ENCODE data around the gene DNAAF8.

DNA sequence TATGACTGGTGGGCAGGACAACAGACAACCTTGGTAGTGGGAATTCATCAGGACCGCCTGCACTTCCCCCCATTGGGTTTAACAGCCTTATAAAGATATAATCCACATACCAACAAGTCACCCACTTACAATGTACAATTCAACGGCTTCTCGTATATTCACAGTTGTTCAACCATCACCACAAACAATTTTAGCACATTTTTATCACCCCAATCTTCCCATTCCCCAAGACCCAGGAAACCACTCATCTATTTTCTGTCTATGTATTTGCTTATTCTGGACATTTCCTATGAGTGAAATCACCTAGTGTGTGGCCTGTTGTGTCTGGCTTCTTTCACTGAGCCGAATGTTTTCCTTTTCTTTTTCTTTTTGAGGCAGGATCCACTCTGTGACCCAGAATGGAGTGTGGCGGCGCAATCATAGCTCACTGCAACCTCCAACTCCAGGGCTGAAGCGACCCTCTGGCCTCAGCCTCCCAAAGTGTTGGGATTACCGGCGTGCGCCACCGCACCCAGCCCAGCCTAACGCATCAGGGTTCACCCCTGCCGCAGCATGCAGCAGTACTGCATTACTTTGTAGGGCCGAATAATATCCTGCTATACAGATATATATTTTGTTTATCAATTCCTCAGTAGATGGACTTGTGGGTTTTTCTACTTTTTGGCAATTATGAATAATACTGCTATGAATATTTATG lies 11.1 kb upstream of the DNAAF8 start:
- TF ChIP-seq, protein P1, sequence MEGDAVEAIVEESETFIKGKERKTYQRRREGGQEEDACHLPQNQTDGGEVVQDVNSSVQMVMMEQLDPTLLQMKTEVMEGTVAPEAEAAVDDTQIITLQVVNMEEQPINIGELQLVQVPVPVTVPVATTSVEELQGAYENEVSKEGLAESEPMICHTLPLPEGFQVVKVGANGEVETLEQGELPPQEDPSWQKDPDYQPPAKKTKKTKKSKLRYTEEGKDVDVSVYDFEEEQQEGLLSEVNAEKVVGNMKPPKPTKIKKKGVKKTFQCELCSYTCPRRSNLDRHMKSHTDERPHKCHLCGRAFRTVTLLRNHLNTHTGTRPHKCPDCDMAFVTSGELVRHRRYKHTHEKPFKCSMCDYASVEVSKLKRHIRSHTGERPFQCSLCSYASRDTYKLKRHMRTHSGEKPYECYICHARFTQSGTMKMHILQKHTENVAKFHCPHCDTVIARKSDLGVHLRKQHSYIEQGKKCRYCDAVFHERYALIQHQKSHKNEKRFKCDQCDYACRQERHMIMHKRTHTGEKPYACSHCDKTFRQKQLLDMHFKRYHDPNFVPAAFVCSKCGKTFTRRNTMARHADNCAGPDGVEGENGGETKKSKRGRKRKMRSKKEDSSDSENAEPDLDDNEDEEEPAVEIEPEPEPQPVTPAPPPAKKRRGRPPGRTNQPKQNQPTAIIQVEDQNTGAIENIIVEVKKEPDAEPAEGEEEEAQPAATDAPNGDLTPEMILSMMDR (IDR thresholded peaks at IDR 0.05) = no peak
- TF ChIP-seq POLR2A (IDR thresholded peaks at IDR 0.05) = no peak

Measured in adrenal gland (tissue), 5 donors.